HepG2 (cell line): ENCODE measurements around the gene DTYMK. TPM values are rescaled to one million over a fixed set of nuclear protein-coding genes. Genes with fewer than 3 reads are reported as not detected.

Experiments used
- SIX1 ChIP-seq: sonication (generic); formaldehyde crosslinking; IDR thresholded peaks from 2 replicates; pipeline ENCODE4 v1.4.0; 2020; ENCODE audit warnings: missing genetic modification reagents, borderline replicate concordance
- ZNF598 ChIP-seq: sonication (generic); formaldehyde crosslinking; IDR thresholded peaks from 2 replicates; pipeline ENCODE4 v1.5.1; 2020; ENCODE audit warnings: mild to moderate bottlenecking, missing genetic modification reagents, borderline replicate concordance
- ZNF773 ChIP-seq: sonication (generic); formaldehyde crosslinking; IDR thresholded peaks from 2 replicates; pipeline ENCODE4 v1.4.0; 2020; ENCODE audit warnings: missing genetic modification reagents, borderline replicate concordance
- polyA plus RNA-seq, 8 experiments: library from polyadenylated mRNA; depleted of rRNA in 3 of 8; stranded (reverse) in 7 of 8; unstranded in 1 of 8; fragments of >200 nt; fragmentation: Illumina TruSeq in 4 of 8; extraction: Trizol in 4 of 8; gene quantifications; 2 replicates each; pipeline versions ENCODE4 v1.2.1 to v1.2.3, GENCODE V29; 2011 to 2016; ENCODE audit warnings: low read depth in 4 of 8, missing spikeins in 1 of 8, mixed read lengths in 1 of 8; ENCODE audit not compliant: insufficient read depth in 1 of 8
- total RNA-seq, 5 experiments: library from RNA; depleted of rRNA; stranded (reverse); fragments of >200 nt; fragmentation: Illumina TruSeq; extraction: Trizol; gene quantifications; 2 replicates each; pipeline ENCODE4 v1.2.3, GENCODE V29; 2016; ENCODE audit warnings: low read depth in 1 of 5
- TF ChIP-seq, protein P1 (sequence below): sonication (generic); formaldehyde crosslinking; IDR thresholded peaks from 2 replicates; pipeline ENCODE4 v1.4.0; 2020; ENCODE audit warnings: mild to moderate bottlenecking, missing genetic modification reagents
- TF ChIP-seq, protein P2 (sequence below): sonication (generic); formaldehyde crosslinking; IDR thresholded peaks from 2 replicates; pipeline ENCODE4 v1.8.1; 2023; ENCODE audit warnings: missing genetic modification reagents, inconsistent platforms, borderline replicate concordance
- TF ChIP-seq, protein P3 (sequence below), 2 experiments: sonication (generic) in 1 of 2; formaldehyde crosslinking in 1 of 2; IDR thresholded peaks; 2 replicates each; pipeline versions ENCODE4 v1.6.1 to v1.9.0; 2014 to 2022; ENCODE audit warnings: antibody characterized with exemption in 1 of 2, borderline replicate concordance in 1 of 2, inconsistent platforms in 1 of 2, low read depth in 1 of 2, missing genetic modification reagents in 1 of 2
- TF ChIP-seq, protein P4 (sequence below): sonication (generic); formaldehyde crosslinking; IDR thresholded peaks from 2 replicates; pipeline ENCODE4 v1.4.0; 2020; ENCODE audit warnings: missing genetic modification reagents, borderline replicate concordance

Gene DTYMK
- total and polyA plus RNA-seq, 2 of the 13 experiments (the other 11 are each of a cell fraction or from before 2014, with no cell fraction given) = 57.5 to 134 TPM

DNA sequence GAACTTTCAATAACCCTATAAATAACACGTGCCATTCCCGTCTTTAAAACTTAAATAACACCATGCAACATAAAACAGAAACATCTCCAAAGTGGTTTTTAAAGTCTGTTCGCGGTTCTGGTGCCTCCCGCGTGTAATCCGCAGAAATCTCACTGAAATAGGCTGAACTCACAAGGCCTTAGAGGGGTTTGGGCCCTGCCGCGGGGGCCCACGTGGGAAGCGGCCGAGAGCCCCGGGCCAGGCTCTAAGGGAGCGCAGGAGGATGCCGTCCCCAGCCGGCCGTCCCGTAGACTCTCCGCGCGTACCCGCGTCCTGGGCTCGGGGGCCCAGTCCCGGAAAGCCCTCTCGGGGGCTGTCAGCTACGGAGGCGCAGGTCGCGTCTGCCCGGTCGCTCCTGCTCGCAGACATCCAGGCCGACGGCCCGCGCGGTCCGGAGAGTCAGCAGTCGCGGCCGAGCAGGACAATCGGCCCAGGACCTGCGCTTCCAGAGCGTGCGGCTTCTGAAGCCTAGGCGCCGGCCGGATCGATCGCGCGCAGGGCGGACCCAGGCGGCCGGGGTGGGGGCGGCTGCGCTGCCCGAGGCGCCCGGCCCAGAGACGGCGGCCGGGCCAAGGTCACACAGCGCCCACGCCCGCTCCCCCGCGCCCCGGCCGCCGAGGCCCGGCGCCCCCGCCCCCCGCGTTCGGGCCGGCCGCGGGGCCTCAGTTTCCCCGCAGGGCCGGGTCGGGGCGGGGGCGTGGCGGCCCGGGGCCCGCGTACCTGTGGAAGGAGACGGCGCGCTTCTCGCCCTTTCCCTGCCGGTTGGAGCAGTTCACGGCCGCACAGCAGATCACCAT lies 50.2 kb downstream of the DTYMK start (continued):
- TF ChIP-seq, protein P1, sequence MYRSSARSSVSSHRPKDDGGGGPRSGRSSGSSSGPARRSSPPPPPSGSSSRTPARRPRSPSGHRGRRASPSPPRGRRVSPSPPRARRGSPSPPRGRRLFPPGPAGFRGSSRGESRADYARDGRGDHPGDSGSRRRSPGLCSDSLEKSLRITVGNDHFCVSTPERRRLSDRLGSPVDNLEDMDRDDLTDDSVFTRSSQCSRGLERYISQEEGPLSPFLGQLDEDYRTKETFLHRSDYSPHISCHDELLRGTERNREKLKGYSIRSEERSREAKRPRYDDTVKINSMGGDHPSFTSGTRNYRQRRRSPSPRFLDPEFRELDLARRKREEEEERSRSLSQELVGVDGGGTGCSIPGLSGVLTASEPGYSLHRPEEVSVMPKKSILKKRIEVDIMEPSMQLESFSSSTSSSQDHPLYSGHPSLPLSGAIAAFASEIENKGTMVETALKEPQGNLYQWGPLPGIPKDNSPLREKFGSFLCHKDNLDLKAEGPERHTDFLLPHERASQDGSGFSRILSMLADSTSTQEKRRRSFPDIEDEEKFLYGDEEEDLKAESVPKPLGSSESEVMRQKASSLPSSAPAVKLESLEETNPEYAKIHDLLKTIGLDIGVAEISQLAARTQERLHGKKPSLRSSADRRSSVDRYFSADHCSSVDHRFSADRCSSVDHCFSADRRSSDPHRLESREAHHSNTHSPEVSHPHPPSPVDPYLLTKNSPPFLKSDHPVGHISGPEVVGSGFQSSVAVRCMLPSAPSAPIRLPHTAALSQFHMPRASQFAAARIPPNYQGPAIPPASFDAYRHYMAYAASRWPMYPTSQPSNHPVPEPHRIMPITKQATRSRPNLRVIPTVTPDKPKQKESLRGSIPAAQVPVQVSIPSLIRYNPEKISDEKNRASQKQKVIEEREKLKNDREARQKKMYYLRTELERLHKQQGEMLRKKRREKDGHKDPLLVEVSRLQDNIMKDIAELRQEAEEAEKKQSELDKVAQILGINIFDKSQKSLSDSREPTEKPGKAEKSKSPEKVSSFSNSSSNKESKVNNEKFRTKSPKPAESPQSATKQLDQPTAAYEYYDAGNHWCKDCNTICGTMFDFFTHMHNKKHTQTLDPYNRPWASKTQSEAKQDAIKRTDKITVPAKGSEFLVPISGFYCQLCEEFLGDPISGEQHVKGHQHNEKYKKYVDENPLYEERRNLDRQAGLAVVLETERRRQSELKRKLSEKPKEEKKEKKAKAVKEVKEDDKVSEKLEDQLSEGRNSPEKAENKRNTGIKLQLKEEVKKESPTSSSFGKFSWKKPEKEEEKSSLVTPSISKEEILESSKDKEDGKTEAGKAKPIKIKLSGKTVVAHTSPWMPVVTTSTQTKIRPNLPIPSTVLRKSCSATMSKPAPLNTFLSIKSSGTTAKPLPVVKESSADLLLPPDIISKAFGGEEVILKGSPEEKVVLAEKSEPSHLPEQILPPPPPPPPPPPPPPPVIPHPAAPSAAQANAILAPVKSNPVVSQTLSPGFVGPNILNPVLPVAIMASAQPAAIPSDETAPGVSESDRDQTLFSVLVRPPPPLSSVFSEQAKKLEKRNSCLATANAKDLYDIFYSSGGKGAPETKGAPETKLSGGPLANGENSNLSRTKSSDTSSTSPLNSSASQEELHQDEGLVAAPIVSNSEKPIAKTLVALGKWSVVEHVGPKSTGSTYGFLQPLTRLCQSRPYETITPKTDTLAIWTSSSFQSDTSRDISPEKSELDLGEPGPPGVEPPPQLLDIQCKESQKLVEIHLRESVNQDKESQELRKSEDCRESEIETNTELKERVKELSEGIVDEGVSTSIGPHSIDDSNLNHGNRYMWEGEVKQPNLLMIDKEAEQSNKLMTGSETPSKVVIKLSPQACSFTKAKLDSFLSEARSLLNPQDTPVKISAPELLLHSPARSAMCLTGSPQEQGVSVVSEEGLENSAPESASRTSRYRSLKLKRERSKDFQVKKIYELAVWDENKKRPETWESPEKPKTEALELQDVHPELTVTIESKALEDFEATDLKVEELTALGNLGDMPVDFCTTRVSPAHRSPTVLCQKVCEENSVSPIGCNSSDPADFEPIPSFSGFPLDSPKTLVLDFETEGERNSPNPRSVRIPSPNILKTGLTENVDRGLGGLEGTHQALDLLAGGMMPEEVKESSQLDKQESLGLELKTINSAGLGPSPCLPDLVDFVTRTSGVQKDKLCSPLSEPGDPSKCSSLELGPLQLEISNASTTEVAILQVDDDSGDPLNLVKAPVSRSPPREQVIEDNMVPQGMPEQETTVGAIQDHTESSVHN (CRISPR knock-in tag) = peak; percentile 62; the same call in 1 of the 2 replicates
- TF ChIP-seq ZNF773 (CRISPR knock-in tag) = peak; percentile 72; the same call in 1 of the 2 replicates
- TF ChIP-seq, protein P2, sequence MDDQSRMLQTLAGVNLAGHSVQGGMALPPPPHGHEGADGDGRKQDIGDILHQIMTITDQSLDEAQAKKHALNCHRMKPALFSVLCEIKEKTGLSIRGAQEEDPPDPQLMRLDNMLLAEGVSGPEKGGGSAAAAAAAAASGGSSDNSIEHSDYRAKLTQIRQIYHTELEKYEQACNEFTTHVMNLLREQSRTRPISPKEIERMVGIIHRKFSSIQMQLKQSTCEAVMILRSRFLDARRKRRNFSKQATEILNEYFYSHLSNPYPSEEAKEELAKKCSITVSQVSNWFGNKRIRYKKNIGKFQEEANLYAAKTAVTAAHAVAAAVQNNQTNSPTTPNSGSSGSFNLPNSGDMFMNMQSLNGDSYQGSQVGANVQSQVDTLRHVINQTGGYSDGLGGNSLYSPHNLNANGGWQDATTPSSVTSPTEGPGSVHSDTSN (CRISPR knock-in tag) = 0 out of 2 replicates have a peak, but pooled peaks have one; percentile 31
- no peak for TF ChIP-seq SIX1 (CRISPR knock-in tag)
- TF ChIP-seq, protein P3, sequence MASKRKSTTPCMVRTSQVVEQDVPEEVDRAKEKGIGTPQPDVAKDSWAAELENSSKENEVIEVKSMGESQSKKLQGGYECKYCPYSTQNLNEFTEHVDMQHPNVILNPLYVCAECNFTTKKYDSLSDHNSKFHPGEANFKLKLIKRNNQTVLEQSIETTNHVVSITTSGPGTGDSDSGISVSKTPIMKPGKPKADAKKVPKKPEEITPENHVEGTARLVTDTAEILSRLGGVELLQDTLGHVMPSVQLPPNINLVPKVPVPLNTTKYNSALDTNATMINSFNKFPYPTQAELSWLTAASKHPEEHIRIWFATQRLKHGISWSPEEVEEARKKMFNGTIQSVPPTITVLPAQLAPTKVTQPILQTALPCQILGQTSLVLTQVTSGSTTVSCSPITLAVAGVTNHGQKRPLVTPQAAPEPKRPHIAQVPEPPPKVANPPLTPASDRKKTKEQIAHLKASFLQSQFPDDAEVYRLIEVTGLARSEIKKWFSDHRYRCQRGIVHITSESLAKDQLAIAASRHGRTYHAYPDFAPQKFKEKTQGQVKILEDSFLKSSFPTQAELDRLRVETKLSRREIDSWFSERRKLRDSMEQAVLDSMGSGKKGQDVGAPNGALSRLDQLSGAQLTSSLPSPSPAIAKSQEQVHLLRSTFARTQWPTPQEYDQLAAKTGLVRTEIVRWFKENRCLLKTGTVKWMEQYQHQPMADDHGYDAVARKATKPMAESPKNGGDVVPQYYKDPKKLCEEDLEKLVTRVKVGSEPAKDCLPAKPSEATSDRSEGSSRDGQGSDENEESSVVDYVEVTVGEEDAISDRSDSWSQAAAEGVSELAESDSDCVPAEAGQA (IDR thresholded peaks at IDR 0.05; ENCODE audit: low read depth) = no peak
- TF ChIP-seq, protein P3 (CRISPR knock-in tag; IDR thresholded peaks at IDR 0.05; ENCODE audit: borderline replicate concordance) = no peak
- TF ChIP-seq, protein P4, sequence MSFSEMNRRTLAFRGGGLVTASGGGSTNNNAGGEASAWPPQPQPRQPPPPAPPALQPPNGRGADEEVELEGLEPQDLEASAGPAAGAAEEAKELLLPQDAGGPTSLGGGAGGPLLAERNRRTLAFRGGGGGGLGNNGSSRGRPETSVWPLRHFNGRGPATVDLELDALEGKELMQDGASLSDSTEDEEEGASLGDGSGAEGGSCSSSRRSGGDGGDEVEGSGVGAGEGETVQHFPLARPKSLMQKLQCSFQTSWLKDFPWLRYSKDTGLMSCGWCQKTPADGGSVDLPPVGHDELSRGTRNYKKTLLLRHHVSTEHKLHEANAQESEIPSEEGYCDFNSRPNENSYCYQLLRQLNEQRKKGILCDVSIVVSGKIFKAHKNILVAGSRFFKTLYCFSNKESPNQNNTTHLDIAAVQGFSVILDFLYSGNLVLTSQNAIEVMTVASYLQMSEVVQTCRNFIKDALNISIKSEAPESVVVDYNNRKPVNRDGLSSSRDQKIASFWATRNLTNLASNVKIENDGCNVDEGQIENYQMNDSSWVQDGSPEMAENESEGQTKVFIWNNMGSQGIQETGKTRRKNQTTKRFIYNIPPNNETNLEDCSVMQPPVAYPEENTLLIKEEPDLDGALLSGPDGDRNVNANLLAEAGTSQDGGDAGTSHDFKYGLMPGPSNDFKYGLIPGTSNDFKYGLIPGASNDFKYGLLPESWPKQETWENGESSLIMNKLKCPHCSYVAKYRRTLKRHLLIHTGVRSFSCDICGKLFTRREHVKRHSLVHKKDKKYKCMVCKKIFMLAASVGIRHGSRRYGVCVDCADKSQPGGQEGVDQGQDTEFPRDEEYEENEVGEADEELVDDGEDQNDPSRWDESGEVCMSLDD = no peak
- TF ChIP-seq ZNF598 (CRISPR knock-in tag) = peak; percentile 61; the same call in 1 of the 2 replicates
